Mesenchymal stem cell (in vitro differentiated cells and primary cell): ENCODE data around the gene GHR.
A peak's percentile ranks its signal among the peaks of the same experiment; 100 is the strongest.

Experiments used
- DNase-seq: peaks from one replicate; pipeline ENCODE4 v3.0.0-alpha.2; 2013
- H2AFZ ChIP-seq: one replicate; pipeline ENCODE4 v1.6.1; 2013; ENCODE audit warnings: low read depth, mild to moderate bottlenecking, control low read depth, inconsistent platforms, low read length, moderate library complexity
- H2AK5ac ChIP-seq: 2 replicates; pipeline ENCODE4 v1.6.1; 2013; ENCODE audit warnings: low read length, moderate library complexity, mild to moderate bottlenecking, inconsistent platforms; ENCODE audit not compliant: severe bottlenecking
- H2BK120ac ChIP-seq: one replicate; pipeline ENCODE4 v1.6.1; 2013; ENCODE audit warnings: low read depth, mild to moderate bottlenecking, inconsistent platforms, low read length, moderate library complexity
- H2BK12ac ChIP-seq, 2 experiments: one replicate each; pipeline ENCODE4 v1.6.1; 2013; ENCODE audit warnings: inconsistent platforms in 2 of 2, low read length in 2 of 2, mild to moderate bottlenecking in 2 of 2, moderate library complexity in 2 of 2, control low read depth in 1 of 2
- H2BK15ac ChIP-seq: one replicate; pipeline ENCODE4 v1.6.1; 2013; ENCODE audit warnings: mild to moderate bottlenecking, low read depth, inconsistent platforms; ENCODE audit not compliant: poor library complexity, severe bottlenecking
- H2BK5ac ChIP-seq: 2 replicates; pipeline ENCODE4 v1.6.1; 2013; ENCODE audit warnings: low read depth, mild to moderate bottlenecking, low read length, control low read depth, inconsistent platforms; ENCODE audit not compliant: poor library complexity, severe bottlenecking
- H3K14ac ChIP-seq, 2 experiments: one replicate each; pipeline ENCODE4 v1.6.1; 2013; ENCODE audit warnings: inconsistent platforms in 2 of 2, low read length in 2 of 2, control low read depth in 1 of 2, mild to moderate bottlenecking in 1 of 2, moderate library complexity in 1 of 2
- H3K18ac ChIP-seq, 2 experiments: one replicate each; pipeline ENCODE4 v1.6.1; 2013; ENCODE audit warnings: inconsistent platforms in 2 of 2, low read length in 2 of 2, control low read depth in 1 of 2, low read depth in 1 of 2, mild to moderate bottlenecking in 1 of 2
- H3K23ac ChIP-seq, 2 experiments: one replicate each; pipeline ENCODE4 v1.6.1; 2013; ENCODE audit warnings: inconsistent platforms in 2 of 2, low read length in 2 of 2, mild to moderate bottlenecking in 2 of 2, moderate library complexity in 2 of 2, control low read depth in 1 of 2
- H3K27ac ChIP-seq: 2 replicates; pipeline ENCODE4 v1.5.1; 2013; ENCODE audit warnings: mild to moderate bottlenecking, moderate library complexity, low read length, control low read depth, inconsistent platforms; ENCODE audit not compliant: poor library complexity, severe bottlenecking
- H3K27me3 ChIP-seq, 2 experiments: 2 replicates each; pipeline versions ENCODE4 v1.6.1 to v1.7.0; 2013; ENCODE audit warnings: low read length in 2 of 2, mild to moderate bottlenecking in 2 of 2, moderate library complexity in 2 of 2, control low read depth in 1 of 2, inconsistent platforms in 1 of 2; ENCODE audit not compliant: control insufficient read depth in 1 of 2, insufficient read depth in 1 of 2
- H3K36me3 ChIP-seq, 2 experiments: 2 replicates each; pipeline versions ENCODE4 v1.6.1 to v1.7.0; 2013; ENCODE audit warnings: low read length in 2 of 2, control low read depth in 1 of 2, inconsistent platforms in 1 of 2, low read depth in 1 of 2, mild to moderate bottlenecking in 1 of 2; ENCODE audit not compliant: insufficient read depth in 2 of 2, control insufficient read depth in 1 of 2
- H3K4ac ChIP-seq, 2 experiments: one replicate each; pipeline ENCODE4 v1.6.1; 2013; ENCODE audit warnings: inconsistent platforms in 2 of 2, low read length in 2 of 2, mild to moderate bottlenecking in 2 of 2, moderate library complexity in 2 of 2, control low read depth in 1 of 2, low read depth in 1 of 2
- H3K4me1 ChIP-seq: 2 replicates; pipeline ENCODE4 v1.6.1; 2013; ENCODE audit warnings: low read depth, low read length, control low read depth; ENCODE audit not compliant: control insufficient read depth, insufficient read depth
- H3K4me2 ChIP-seq: 2 replicates; pipeline ENCODE4 v1.6.1; 2013; ENCODE audit warnings: low read length, mild to moderate bottlenecking, inconsistent platforms; ENCODE audit not compliant: poor library complexity, severe bottlenecking
- H3K4me3 ChIP-seq, 2 experiments: 2 replicates each; pipeline versions ENCODE4 v1.5.1 to v1.7.0; 2013; ENCODE audit warnings: low read length in 2 of 2, mild to moderate bottlenecking in 2 of 2, control low read depth in 1 of 2, low read depth in 1 of 2; ENCODE audit not compliant: insufficient read depth in 1 of 2
- H3K79me1 ChIP-seq: replicated peaks from 2 replicates; pipeline ENCODE4 v1.6.1; 2013; ENCODE audit warnings: mild to moderate bottlenecking, control low read depth, low read length, inconsistent platforms; ENCODE audit not compliant: poor library complexity, severe bottlenecking
- H3K9ac ChIP-seq: 2 replicates; pipeline ENCODE4 v1.7.0; 2013; ENCODE audit warnings: mild to moderate bottlenecking, low read length, moderate library complexity
- H3K9me3 ChIP-seq: 2 replicates; pipeline ENCODE4 v1.7.0; 2013; ENCODE audit warnings: mild to moderate bottlenecking, low read length; ENCODE audit not compliant: control insufficient read depth
- H4K8ac ChIP-seq: one replicate; pipeline ENCODE4 v1.6.1; 2013; ENCODE audit warnings: inconsistent platforms, mild to moderate bottlenecking, low read length, moderate library complexity
- H4K91ac ChIP-seq: one replicate; pipeline ENCODE4 v1.6.1; 2013; ENCODE audit warnings: mild to moderate bottlenecking, low read length, inconsistent platforms
- WGBS: methylation state at CpG from one replicate; pipeline ENCODE4 v1.1.7; 2013; ENCODE audit warnings: mixed read lengths; 5-methylcytosine and 5-hydroxymethylcytosine counted together

The GHR gene

GRCh38 chr5:42648036-42648435 lies 224.8 kb downstream of the GHR start:
- Histone ChIP-seq H3K9me3 (no peaks in the 10 kb centered on the region), H4K8ac (no peak overlapping the region), H2BK15ac (no peak overlapping the region), H2AFZ (no peak overlapping the region), H2BK5ac (no peak overlapping the region), H3K36me3 (no peaks in the 10 kb centered on the region), H3K79me1 (no peaks in the 10 kb centered on the region), H2BK12ac (no peak overlapping the region), H3K4ac (no peak overlapping the region), H3K27ac (no peak overlapping the region), H3K4me1 (no peaks in the 10 kb centered on the region), H3K14ac (no peak overlapping the region), H3K27me3 (no peaks in the 10 kb centered on the region), H3K4me2 (no peak overlapping the region), H3K18ac (no peak overlapping the region), H3K23ac (no peak overlapping the region), H4K91ac (no peak overlapping the region), H2BK120ac (no peak overlapping the region), H3K4me3 (no peak overlapping the region), H3K9ac (no peak overlapping the region), H2AK5ac (no peak overlapping the region)
- no peak for DNase-seq
- WGBS: 82% methylated on average over 3 of the region's 3 CpGs

DNA sequence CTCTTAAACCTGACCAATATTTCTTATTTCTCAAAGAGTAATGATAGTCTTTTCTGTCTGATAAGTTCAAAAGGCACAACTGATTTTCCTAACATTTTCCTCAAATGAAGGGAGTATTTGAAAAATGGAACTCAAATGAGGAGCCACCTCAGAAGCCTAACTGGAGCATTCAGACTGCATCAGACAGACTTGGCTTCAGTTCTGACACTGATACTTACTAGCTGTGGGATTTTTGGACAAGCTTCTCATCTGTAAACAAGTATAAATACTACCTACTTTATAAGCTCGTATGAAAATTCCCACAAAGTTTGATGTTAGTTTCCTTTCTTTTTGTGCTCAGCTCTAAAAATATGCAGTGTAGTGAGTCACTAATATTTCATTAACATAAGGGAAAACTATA lies 225.7 kb downstream of the GHR start:
- H2AFZ ChIP-seq: no peak overlapping the region
- no peaks in the 10 kb centered on the region for H3K9me3 ChIP-seq
- no peak overlapping the region for H4K91ac ChIP-seq
- no peak overlapping the region for H2BK12ac ChIP-seq
- no peak overlapping the region for H2BK5ac ChIP-seq
- 60% methylated on average over 1 of the region's 1 CpG for WGBS
- no peak overlapping the region for H3K4me3 ChIP-seq
- DNase-seq: no peak
- H2BK15ac ChIP-seq: no peak overlapping the region
- H3K4me2 ChIP-seq: no peak overlapping the region
- no peak overlapping the region for H4K8ac ChIP-seq
- H3K4me1 ChIP-seq: no peaks in the 10 kb centered on the region
- no peak overlapping the region for H3K27ac ChIP-seq
- no peak overlapping the region for H3K4ac ChIP-seq
- no peak overlapping the region for H3K18ac ChIP-seq
- no peaks in the 10 kb centered on the region for H3K79me1 ChIP-seq
- no peaks in the 10 kb centered on the region for H3K36me3 ChIP-seq
- no peak overlapping the region for H2AK5ac ChIP-seq
- no peak overlapping the region for H2BK120ac ChIP-seq
- peak overlapping the region; percentile 9 for H3K9ac ChIP-seq
- H3K27me3 ChIP-seq: no peaks in the 10 kb centered on the region
- H3K23ac ChIP-seq: no peak overlapping the region
- no peak overlapping the region for H3K14ac ChIP-seq

DNA sequence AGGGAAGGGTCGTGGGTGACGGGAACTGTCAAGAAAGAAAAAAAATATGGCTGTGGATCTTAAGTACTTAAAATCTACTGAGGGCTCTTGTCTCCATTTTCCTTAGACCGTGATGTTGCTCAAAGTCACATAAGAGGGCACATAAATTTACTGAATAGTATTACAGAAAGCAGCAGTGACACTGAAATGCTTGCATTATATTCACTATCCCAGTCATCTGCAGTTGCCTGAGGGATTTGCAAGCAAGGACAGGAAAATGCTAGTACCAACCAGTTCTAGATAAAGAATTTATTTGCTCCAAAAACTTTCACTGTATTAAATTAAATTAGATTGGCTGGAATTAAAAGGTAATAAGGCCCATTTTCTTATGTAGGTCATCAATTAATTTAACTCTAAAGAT lies 226.8 kb downstream of the GHR start:
- no peak overlapping the region for H3K18ac ChIP-seq
- no peaks in the 10 kb centered on the region for H3K27me3 ChIP-seq
- no peak overlapping the region for H3K23ac ChIP-seq
- no peak overlapping the region for H3K4me2 ChIP-seq
- H4K8ac ChIP-seq: no peak overlapping the region
- H2BK5ac ChIP-seq: no peak overlapping the region
- H4K91ac ChIP-seq: no peak overlapping the region
- H3K36me3 ChIP-seq: no peaks in the 10 kb centered on the region
- no peak overlapping the region for H2AK5ac ChIP-seq
- no peak overlapping the region for H2BK120ac ChIP-seq
- no peak for DNase-seq
- no peak overlapping the region for H2BK15ac ChIP-seq
- H3K4me1 ChIP-seq: no peaks in the 10 kb centered on the region
- H3K27ac ChIP-seq: no peak overlapping the region
- no peak overlapping the region for H2AFZ ChIP-seq
- H3K9ac ChIP-seq: no peak overlapping the region
- no peaks in the 10 kb centered on the region for H3K9me3 ChIP-seq
- no peak overlapping the region for H3K14ac ChIP-seq
- H3K4me3 ChIP-seq: no peak overlapping the region
- no peak overlapping the region for H2BK12ac ChIP-seq
- no peaks in the 10 kb centered on the region for H3K79me1 ChIP-seq
- H3K4ac ChIP-seq: no peak overlapping the region
- WGBS: 17% methylated on average over 1 of the region's 3 CpGs

DNA sequence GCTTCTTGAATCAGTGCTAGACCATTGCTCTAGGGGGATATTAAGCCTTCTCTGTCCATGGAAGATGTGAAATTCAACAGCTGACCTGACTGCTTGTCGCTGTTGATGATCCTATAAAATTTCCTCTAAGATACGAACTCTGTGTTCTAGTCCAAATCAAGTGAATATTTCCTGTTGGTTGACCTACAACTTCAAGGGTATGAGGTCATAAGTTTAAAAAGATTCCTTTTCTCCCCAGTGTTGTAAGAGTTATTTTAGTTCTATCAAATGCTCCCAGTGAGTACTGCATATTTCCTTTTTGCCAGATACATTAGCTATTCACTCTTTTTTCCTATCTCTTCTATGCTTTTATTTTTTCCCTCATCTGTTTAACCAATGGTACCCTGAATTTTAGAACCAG lies 230.5 kb downstream of the GHR start:
- DNase-seq: no peak
- no peak overlapping the region for H3K9ac ChIP-seq
- no peak overlapping the region for H4K91ac ChIP-seq
- H3K4ac ChIP-seq: no peak overlapping the region
- no peak overlapping the region for H3K18ac ChIP-seq
- H3K79me1 ChIP-seq: no peaks in the 10 kb centered on the region
- H4K8ac ChIP-seq: no peak overlapping the region
- WGBS: 100% methylated on average over 1 of the region's 2 CpGs
- H2BK5ac ChIP-seq: no peak overlapping the region
- H2BK120ac ChIP-seq: no peak overlapping the region
- H3K9me3 ChIP-seq: no peaks in the 10 kb centered on the region
- no peaks in the 10 kb centered on the region for H3K36me3 ChIP-seq
- no peak overlapping the region for H3K4me2 ChIP-seq
- no peak overlapping the region for H3K14ac ChIP-seq
- no peak overlapping the region for H2AK5ac ChIP-seq
- no peaks in the 10 kb centered on the region for H3K4me1 ChIP-seq
- H2BK12ac ChIP-seq: no peak overlapping the region
- H3K4me3 ChIP-seq: no peak overlapping the region
- no peak overlapping the region for H2BK15ac ChIP-seq
- H3K27me3 ChIP-seq: no peaks in the 10 kb centered on the region
- no peak overlapping the region for H3K27ac ChIP-seq
- H3K23ac ChIP-seq: no peak overlapping the region
- no peak overlapping the region for H2AFZ ChIP-seq
